Endothelial cell of umbilical vein (primary cell): Measurements from ENCODE around the gene ACYP2. TPM values are rescaled to one million over a fixed set of nuclear protein-coding genes. Genes with fewer than 3 reads are reported as not detected.

Experiments used
- BruUV-seq: library from RNA; stranded (reverse); fragments of 400-500 nt; replicated peaks from 2 replicates; lab custom pipeline; 2021; lab: Mats Ljungman, UMichigan
- CTCF ChIA-PET: fragments of 300-600, 350-600 bp; sonication (Branson Sonifier 250); formaldehyde crosslinking; loops from one replicate; lab custom pipeline; 2021; ENCODE audit warnings: antibody characterized with exemption, inconsistent platforms; lab: Charles Lee
- POLR2A ChIA-PET: fragments of 300-600, 350-600 bp; sonication (Branson Sonifier 250); formaldehyde crosslinking; loops from one replicate; lab custom pipeline; 2021; ENCODE audit warnings: antibody characterized with exemption, inconsistent platforms; lab: Charles Lee
- DNase-seq: peaks from one replicate; pipeline ENCODE4 v3.0.0-alpha.2; 2011; ENCODE audit warnings: low read depth, low spot score
- FAIRE-seq: peaks from 2 replicates; lab custom pipeline; 2011; peaks lifted over from hg19 to GRCh38; lab: Jason Lieb, UNC
- H2AFZ ChIP-seq: 2 replicates; pipeline ENCODE4 v1.6.0; 2012; ENCODE audit warnings: low read depth, low read length, control low read depth, inconsistent platforms
- H3K27ac ChIP-seq: 2 replicates; pipeline ENCODE4 v1.5.1; 2011; ENCODE audit warnings: low read depth, mild to moderate bottlenecking, control low read depth, low read length, moderate library complexity; ENCODE audit not compliant: insufficient read depth
- H3K27me3 ChIP-seq, 2 experiments: 2 replicates each; pipeline versions ENCODE4 v1.6.0 to v1.6.1; 2011; ENCODE audit warnings: low read length in 2 of 2, mixed read lengths in 1 of 2; ENCODE audit not compliant: control insufficient read depth in 2 of 2, insufficient read depth in 2 of 2
- H3K36me3 ChIP-seq, 2 experiments: 2 replicates in 1 of 2; 3 replicates in 1 of 2; pipeline ENCODE4 v1.5.1; 2011; ENCODE audit warnings: low read length in 2 of 2, mild to moderate bottlenecking in 1 of 2, moderate library complexity in 1 of 2; ENCODE audit not compliant: control insufficient read depth in 2 of 2, insufficient read depth in 2 of 2; ENCODE audit errors: extremely low read depth in 1 of 2
- H3K4me1 ChIP-seq: 3 replicates; pipeline ENCODE4 v1.5.1; 2011; ENCODE audit warnings: mild to moderate bottlenecking, low read length; ENCODE audit not compliant: control insufficient read depth, insufficient read depth; ENCODE audit errors: extremely low read depth
- H3K4me2 ChIP-seq: 2 replicates; pipeline ENCODE4 v1.6.1; 2011; ENCODE audit warnings: low read length, control low read depth, mixed read lengths; ENCODE audit not compliant: insufficient read depth
- H3K4me3 ChIP-seq, 3 experiments: fragments of 200-600 bp in 1 of 3; sonication (generic), shearing (Covaris generic) in 1 of 3; replicated peaks in 1 of 3; 2 replicates each; pipeline ENCODE4 v1.5.1; 2011 to 2016; ENCODE audit warnings: control low read depth in 3 of 3, low read length in 3 of 3, mild to moderate bottlenecking in 2 of 3, inconsistent platforms in 1 of 3, low read depth in 1 of 3, moderate library complexity in 1 of 3; ENCODE audit not compliant: insufficient read depth in 1 of 3
- H3K79me2 ChIP-seq: 2 replicates; pipeline ENCODE4 v1.6.0; 2012; ENCODE audit warnings: low read length, inconsistent platforms; ENCODE audit not compliant: control insufficient read depth, insufficient read depth
- H3K9ac ChIP-seq: replicated peaks from 2 replicates; pipeline ENCODE3; 2011; ENCODE audit warnings: low read length, control low read depth; ENCODE audit not compliant: insufficient read depth; ENCODE audit errors: extremely low read depth
- H3K9me1 ChIP-seq: replicated peaks from 3 replicates; pipeline ENCODE4 v1.6.0; 2011; ENCODE audit warnings: mild to moderate bottlenecking, low read length; ENCODE audit not compliant: control insufficient read depth, insufficient read depth; ENCODE audit errors: extremely low read depth
- H3K9me3 ChIP-seq: replicated peaks from 2 replicates; pipeline ENCODE4 v1.5.1; 2012; ENCODE audit warnings: low read length, inconsistent platforms; ENCODE audit not compliant: control insufficient read depth, insufficient read depth
- H4K20me1 ChIP-seq: replicated peaks from 2 replicates; pipeline ENCODE3; 2011; ENCODE audit warnings: mild to moderate bottlenecking, low read length; ENCODE audit not compliant: control insufficient read depth, insufficient read depth; ENCODE audit errors: extremely low read depth
- EZH2 ChIP-seq: IDR thresholded peaks from 2 replicates; pipeline ENCODE4 v1.6.1; 2012; ENCODE audit warnings: borderline replicate concordance, low read depth, mild to moderate bottlenecking, moderate library complexity, low read length, inconsistent platforms; ENCODE audit not compliant: severe bottlenecking
- FOS ChIP-seq: IDR thresholded peaks from 2 replicates; pipeline ENCODE4 v1.6.1; 2011; ENCODE audit warnings: mild to moderate bottlenecking, low read length, moderate library complexity, borderline replicate concordance; ENCODE audit not compliant: insufficient read depth
- GATA2 ChIP-seq: IDR thresholded peaks from 2 replicates; pipeline ENCODE4 v1.7.0; 2011; ENCODE audit warnings: low read depth, mild to moderate bottlenecking, moderate library complexity, mixed read lengths, low read length; ENCODE audit not compliant: insufficient read length, insufficient read depth
- JUN ChIP-seq: IDR thresholded peaks from 2 replicates; pipeline ENCODE4 v1.6.1; 2011; ENCODE audit warnings: borderline replicate concordance, low read depth; ENCODE audit not compliant: insufficient read length, insufficient read depth
- MYC ChIP-seq: IDR thresholded peaks from one replicate; pipeline ENCODE4 v1.6.1; 2011; ENCODE audit warnings: mild to moderate bottlenecking, low read depth, low read length
- POLR2A ChIP-seq: IDR thresholded peaks from 2 replicates; pipeline ENCODE4 v1.6.1; 2012; ENCODE audit warnings: low read depth, mild to moderate bottlenecking, control low read depth, low read length
- POLR2AphosphoS5 ChIP-seq: IDR thresholded peaks from 2 replicates; pipeline ENCODE4 v1.6.1; 2012; ENCODE audit warnings: low read depth, mild to moderate bottlenecking, control low read depth, low read length, moderate library complexity; ENCODE audit not compliant: insufficient read depth
- dilution Hi-C: fragments of 300-500 bp; cut with MboI; formaldehyde crosslinking; loops from one replicate; pipeline ENCODE4 v1.15.0; 2019; ENCODE audit warnings: low sequenced_read_pairs; ENCODE audit not compliant: extremely low pct_ligation_motif_present
- intact Hi-C: fragments of 100-400 bp; cut with micrococcal nuclease; formaldehyde crosslinking; loops from one replicate; pipeline ENCODE4 v1.10.0; 2022
- polyA plus RNA-seq, 4 experiments: library from polyadenylated mRNA; depleted of rRNA in 3 of 4; stranded (reverse) in 3 of 4; unstranded in 1 of 4; fragments of >200 nt; gene quantifications; 2 replicates each; pipeline versions ENCODE4 v1.2.1 to v1.2.3, GENCODE V29; 2011 to 2012; ENCODE audit warnings: missing spikeins in 1 of 4
- total RNA-seq: library from RNA; stranded (reverse); gene quantifications from 2 replicates; pipeline ENCODE4 v1.2.3, GENCODE V29; 2021
- TF ChIP-seq, protein P1 (sequence below): IDR thresholded peaks from 2 replicates; pipeline ENCODE4 v1.6.1; 2011; ENCODE audit not compliant: insufficient read depth, insufficient read length
- TF ChIP-seq, protein P2 (sequence below), 2 donors: IDR thresholded peaks; 1 replicate in 1 of 2; 2 replicates in 1 of 2; pipeline ENCODE4 v1.5.1; 2011; ENCODE audit warnings: low read length in 2 of 2, mild to moderate bottlenecking in 2 of 2, moderate library complexity in 2 of 2, control low read depth in 1 of 2, inconsistent platforms in 1 of 2, low read depth in 1 of 2; ENCODE audit not compliant: insufficient read depth in 1 of 2; ENCODE audit errors: extremely low read depth in 1 of 2

ACYP2 gene
- total and polyA plus RNA-seq, 2 donors (not counting 3 experiments of a cell fraction or from before 2014, with no cell fraction given): 3.9 to 7.9 TPM

DNA sequence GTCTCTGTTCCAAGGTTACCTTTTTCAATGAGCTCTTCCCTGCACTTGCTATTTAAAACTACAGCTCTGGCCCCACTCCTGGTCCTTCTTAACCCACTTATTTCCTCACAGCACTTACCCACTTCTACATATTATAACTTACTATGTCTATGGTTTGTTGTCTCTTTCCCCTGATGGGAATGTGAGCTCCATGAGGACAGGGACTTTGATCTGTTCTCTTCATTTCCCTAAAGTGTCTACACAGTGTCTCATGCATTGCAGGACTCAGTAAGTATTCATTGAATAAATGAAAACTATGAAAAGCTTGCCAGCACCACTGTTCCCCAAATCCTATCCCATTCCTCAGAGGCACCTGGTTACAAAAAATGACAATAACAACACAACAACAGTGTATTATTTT lies 18.3 kb upstream of the ACYP2 start:
- Histone ChIP-seq H3K9me1 (no peaks in the 10 kb centered on the region), H3K4me3 (no peak overlapping the region), H4K20me1 (no peaks in the 10 kb centered on the region), H3K27me3 (peaks cover 0 to 1% of the 10 kb centered on the region in 2 experiments), H3K9me3 (no peaks in the 10 kb centered on the region), H3K36me3 (no peaks in the 10 kb centered on the region), H3K79me2 (no peaks in the 10 kb centered on the region), H3K4me2 (no peak overlapping the region), H2AFZ (no peak overlapping the region), H3K9ac (no peak overlapping the region), H3K4me1 (peaks cover 4% of the 10 kb centered on the region), H3K27ac (no peak overlapping the region)
- BruUV-seq: no TSS peak
- ChIA-PET CTCF (interaction anchor here (1.1 to 1.8 kb wide), 2 partner anchors 10 to 12 kb away, joined by 3 to 10 read pairs; no protein-coding TSS in a partner anchor), POLR2A (interaction anchor here (0.7 kb wide), 1 partner anchor 626 kb away, joined by 3 read pairs; the partner anchor contains the start of gene EML6)
- FAIRE-seq (no peak), DNase-seq (no peak)
- dilution Hi-C loops: no loop called here
- intact Hi-C loops: no loop called here
- no peak for TF ChIP-seq POLR2AphosphoS5
- TF ChIP-seq EZH2: no peak
- TF ChIP-seq, protein P1, sequence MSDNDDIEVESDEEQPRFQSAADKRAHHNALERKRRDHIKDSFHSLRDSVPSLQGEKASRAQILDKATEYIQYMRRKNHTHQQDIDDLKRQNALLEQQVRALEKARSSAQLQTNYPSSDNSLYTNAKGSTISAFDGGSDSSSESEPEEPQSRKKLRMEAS: no peak
- TF ChIP-seq GATA2: no peak
- TF ChIP-seq, protein P2, sequence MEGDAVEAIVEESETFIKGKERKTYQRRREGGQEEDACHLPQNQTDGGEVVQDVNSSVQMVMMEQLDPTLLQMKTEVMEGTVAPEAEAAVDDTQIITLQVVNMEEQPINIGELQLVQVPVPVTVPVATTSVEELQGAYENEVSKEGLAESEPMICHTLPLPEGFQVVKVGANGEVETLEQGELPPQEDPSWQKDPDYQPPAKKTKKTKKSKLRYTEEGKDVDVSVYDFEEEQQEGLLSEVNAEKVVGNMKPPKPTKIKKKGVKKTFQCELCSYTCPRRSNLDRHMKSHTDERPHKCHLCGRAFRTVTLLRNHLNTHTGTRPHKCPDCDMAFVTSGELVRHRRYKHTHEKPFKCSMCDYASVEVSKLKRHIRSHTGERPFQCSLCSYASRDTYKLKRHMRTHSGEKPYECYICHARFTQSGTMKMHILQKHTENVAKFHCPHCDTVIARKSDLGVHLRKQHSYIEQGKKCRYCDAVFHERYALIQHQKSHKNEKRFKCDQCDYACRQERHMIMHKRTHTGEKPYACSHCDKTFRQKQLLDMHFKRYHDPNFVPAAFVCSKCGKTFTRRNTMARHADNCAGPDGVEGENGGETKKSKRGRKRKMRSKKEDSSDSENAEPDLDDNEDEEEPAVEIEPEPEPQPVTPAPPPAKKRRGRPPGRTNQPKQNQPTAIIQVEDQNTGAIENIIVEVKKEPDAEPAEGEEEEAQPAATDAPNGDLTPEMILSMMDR (IDR thresholded peaks at IDR 0.05; ENCODE audit: extremely low read depth in 1 of 2, insufficient read depth in 1 of 2, low read depth in 1 of 2, low read length in 2 of 2): no peak
- TF ChIP-seq MYC: no peak
- no peak for TF ChIP-seq POLR2A
- no peak for TF ChIP-seq FOS
- no peak for TF ChIP-seq JUN
